ENCODE measurements around the gene LAMA3. TPM values are rescaled to one million over a fixed set of nuclear protein-coding genes. Genes with fewer than 3 reads are reported as not detected.
A peak's percentile ranks its signal among the peaks of the same experiment; 100 is the strongest.

The LAMA3 gene
- total and polyA plus RNA-seq, 10 of the 15 experiments (the other 5 are each of a cell fraction or from before 2014, with no cell fraction given) = 0.37 to 6.5 (median 5.4) TPM

DNA sequence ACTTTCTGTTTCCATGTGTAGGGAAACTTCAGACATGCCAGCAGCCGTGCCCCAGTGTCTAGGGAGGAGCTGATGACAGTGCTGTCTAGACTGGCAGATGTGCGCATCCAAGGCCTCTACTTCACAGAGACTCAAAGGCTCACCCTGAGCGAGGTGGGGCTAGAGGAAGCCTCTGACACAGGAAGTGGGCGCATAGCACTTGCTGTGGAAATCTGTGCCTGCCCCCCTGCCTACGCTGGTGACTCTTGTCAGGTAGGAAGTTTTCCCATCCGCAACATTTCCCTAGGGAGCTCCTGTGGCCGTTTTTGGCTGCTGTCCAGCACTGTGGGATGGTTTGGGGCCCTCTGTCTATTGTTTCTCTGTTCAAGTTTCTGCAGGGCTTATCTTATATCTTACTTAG lies 182.2 kb downstream of the LAMA3 start:
- ChIA-PET SMC1A (ENCODE audit: uncharacterized antibody, unreplicated experiment) (interaction anchor here (1.0 to 2.0 kb wide), 3 partner anchors 9 to 139 kb away, joined by 3 to 7 read pairs (median 4); no protein-coding TSS in a partner anchor), CTCF (interaction anchor here (1.2 kb wide), 1 partner anchor 47 kb away, joined by 4 read pairs; no protein-coding TSS in a partner anchor), POLR2A (no interaction called here), RAD21 (ENCODE audit: unreplicated experiment) (no interaction called here)
- in situ Hi-C loops (cut with MboI) = no loop called here
- H3K9me3 ChIP-seq (replicated peaks; ENCODE audit: control insufficient read depth, insufficient read depth, low read length) = no peaks in the 10 kb centered on the region
- DNase-seq (ENCODE audit: low read depth, low spot score) = peak; percentile 21
- no peak overlapping the region for H3K27ac ChIP-seq (ENCODE audit: control insufficient read depth, insufficient read depth)
- BruUV-seq (replicated peaks) = no TSS peak
- no peaks in the 10 kb centered on the region for H3K27me3 ChIP-seq (replicated peaks in 1 of 2; ENCODE audit: control insufficient read depth in 2 of 2, insufficient read depth in 2 of 2, low read length in 1 of 2)
- peak; percentile 78 for FAIRE-seq
- peaks cover 12% of the 10 kb centered on the region for H3K4me1 ChIP-seq (ENCODE audit: control insufficient read depth, insufficient read depth, low read length)
- no peaks in the 10 kb centered on the region for H3K79me2 ChIP-seq (ENCODE audit: control insufficient read depth, insufficient read depth, low read length)
- no peak overlapping the region for H3K9ac ChIP-seq (ENCODE audit: control insufficient read depth, insufficient read depth, low read length)
- no peaks in the 10 kb centered on the region for H4K20me1 ChIP-seq (ENCODE audit: control insufficient read depth, insufficient read depth)
- H3K4me2 ChIP-seq (ENCODE audit: control insufficient read depth, insufficient read depth) = peak overlapping the region; percentile 67
- H2AFZ ChIP-seq (ENCODE audit: control insufficient read depth, low read depth, low read length) = peak overlapping the region; percentile 6
- H3K4me3 ChIP-seq = no peak overlapping the region
- peak; percentile 95 for ATAC-seq
- intact Hi-C loops (cut with micrococcal nuclease; ENCODE audit: unreplicated experiment) = no loop called here
- 16% methylated on average over 7 of the region's 7 CpGs for WGBS (ENCODE audit: insufficient coverage, insufficient replicate concordance, low lambda C conversion rate, missing lambda C conversion rate)
- H3K36me3 ChIP-seq (ENCODE audit: control insufficient read depth in 2 of 2, insufficient read depth in 2 of 2, low read length in 1 of 2) = no peaks in the 10 kb centered on the region
- TF ChIP-seq NBN (IDR thresholded peaks at IDR 0.05) = no peak
- no peak for TF ChIP-seq LARP7 (IDR thresholded peaks at IDR 0.05)
- no peak for TF ChIP-seq SMC3 (IDR thresholded peaks at IDR 0.05; ENCODE audit: borderline replicate concordance, low read length)
- TF ChIP-seq, protein P1, sequence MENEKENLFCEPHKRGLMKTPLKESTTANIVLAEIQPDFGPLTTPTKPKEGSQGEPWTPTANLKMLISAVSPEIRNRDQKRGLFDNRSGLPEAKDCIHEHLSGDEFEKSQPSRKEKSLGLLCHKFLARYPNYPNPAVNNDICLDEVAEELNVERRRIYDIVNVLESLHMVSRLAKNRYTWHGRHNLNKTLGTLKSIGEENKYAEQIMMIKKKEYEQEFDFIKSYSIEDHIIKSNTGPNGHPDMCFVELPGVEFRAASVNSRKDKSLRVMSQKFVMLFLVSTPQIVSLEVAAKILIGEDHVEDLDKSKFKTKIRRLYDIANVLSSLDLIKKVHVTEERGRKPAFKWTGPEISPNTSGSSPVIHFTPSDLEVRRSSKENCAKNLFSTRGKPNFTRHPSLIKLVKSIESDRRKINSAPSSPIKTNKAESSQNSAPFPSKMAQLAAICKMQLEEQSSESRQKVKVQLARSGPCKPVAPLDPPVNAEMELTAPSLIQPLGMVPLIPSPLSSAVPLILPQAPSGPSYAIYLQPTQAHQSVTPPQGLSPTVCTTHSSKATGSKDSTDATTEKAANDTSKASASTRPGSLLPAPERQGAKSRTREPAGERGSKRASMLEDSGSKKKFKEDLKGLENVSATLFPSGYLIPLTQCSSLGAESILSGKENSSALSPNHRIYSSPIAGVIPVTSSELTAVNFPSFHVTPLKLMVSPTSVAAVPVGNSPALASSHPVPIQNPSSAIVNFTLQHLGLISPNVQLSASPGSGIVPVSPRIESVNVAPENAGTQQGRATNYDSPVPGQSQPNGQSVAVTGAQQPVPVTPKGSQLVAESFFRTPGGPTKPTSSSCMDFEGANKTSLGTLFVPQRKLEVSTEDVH (IDR thresholded peaks at IDR 0.05; ENCODE audit: low read depth, partially characterized antibody) = no peak
- TF ChIP-seq DPF2 (IDR thresholded peaks at IDR 0.05) = peak; percentile 30; the same call in 1 of the 2 replicates
- TF ChIP-seq ZNF217 (IDR thresholded peaks at IDR 0.05) = no peak
- peak; percentile 33; the same call in 1 of the 2 replicates for TF ChIP-seq HDGF (IDR thresholded peaks at IDR 0.05)
- TF ChIP-seq ATF7 (IDR thresholded peaks at IDR 0.05; ENCODE audit: low read depth) = no peak
- TF ChIP-seq GATAD2B (conservative IDR thresholded peaks at IDR 0.05; ENCODE audit: low read depth) = 0 out of 2 replicates have a peak, but pooled peaks have one; percentile 27
- no peak for TF ChIP-seq SREBF2 (IDR thresholded peaks at IDR 0.05; ENCODE audit: low read length)
- no peak for TF ChIP-seq ZNF207 (IDR thresholded peaks at IDR 0.05; ENCODE audit: borderline replicate concordance)
- TF ChIP-seq BCL11A (IDR thresholded peaks at IDR 0.05; ENCODE audit: low read depth, low read length) = no peak
- TF ChIP-seq FOXM1 (IDR thresholded peaks at IDR 0.05; ENCODE audit: low read depth, low read length) = no peak
- TF ChIP-seq RUNX3 (IDR thresholded peaks at IDR 0.05; ENCODE audit: low read length) = peak; percentile 63
- TF ChIP-seq TARDBP (IDR thresholded peaks at IDR 0.05; ENCODE audit: borderline replicate concordance) = no peak
- TF ChIP-seq ZNF687 (IDR thresholded peaks at IDR 0.05) = no peak
- TF ChIP-seq SMAD5 (IDR thresholded peaks at IDR 0.05; ENCODE audit: low read depth) = no peak
- TF ChIP-seq IKZF1 (conservative IDR thresholded peaks at IDR 0.05) = peak; percentile 90
- TF ChIP-seq SMAD1 (IDR thresholded peaks at IDR 0.05; ENCODE audit: low read depth, partially characterized antibody) = peak; percentile 69
- no peak for TF ChIP-seq MXI1 (IDR thresholded peaks at IDR 0.05; ENCODE audit: low read depth, low read length)

All from GM12878 (cell line).